Globus pallidus (tissue), 1 donor: Measurements from ENCODE around the gene NFATC2.
A peak's percentile ranks its signal among the peaks of the same experiment; 100 is the strongest.

Experiments used
- DNase-seq: peaks from one replicate; pipeline ENCODE4 v3.0.0-alpha.2; 2015; ENCODE audit warnings: low spot score

NFATC2 gene

DNA sequence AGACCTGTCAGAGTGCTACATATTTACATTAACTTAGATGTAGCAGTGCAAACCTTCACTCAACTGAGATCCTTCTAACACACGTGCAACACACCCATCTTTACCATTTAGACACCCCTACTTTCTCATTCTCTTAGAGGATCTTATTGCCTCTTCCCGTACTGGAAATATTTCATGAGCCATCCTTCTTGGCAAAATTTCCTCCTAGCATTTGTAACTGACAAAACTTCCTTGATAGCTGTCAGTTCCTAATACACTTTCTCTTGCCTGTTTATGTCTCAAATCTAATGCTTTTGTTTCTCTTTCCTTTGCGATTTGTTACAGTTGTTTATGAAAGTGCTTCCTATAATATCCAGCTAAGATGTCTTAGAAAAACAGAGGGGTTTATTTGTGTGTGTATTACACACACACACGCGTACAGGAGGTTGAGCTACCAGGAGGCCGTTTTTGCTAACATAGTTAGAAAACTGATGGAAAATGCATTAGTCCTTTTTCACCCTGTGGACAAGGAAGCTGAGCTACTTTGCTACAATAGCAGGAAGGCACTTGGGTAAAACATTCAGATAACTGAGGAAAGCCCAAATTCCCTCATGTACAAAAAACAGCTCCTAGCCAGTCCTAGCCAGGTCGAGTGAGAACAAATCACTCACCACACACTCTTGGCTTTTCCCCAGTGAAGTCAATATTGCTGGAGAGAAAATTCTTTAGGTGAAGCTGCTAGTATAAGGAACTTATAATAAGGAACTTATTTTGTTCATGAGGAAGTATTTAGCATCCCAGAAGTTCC is 153.6 kb downstream of the NFATC2 start:
- no peak for DNase-seq

DNA sequence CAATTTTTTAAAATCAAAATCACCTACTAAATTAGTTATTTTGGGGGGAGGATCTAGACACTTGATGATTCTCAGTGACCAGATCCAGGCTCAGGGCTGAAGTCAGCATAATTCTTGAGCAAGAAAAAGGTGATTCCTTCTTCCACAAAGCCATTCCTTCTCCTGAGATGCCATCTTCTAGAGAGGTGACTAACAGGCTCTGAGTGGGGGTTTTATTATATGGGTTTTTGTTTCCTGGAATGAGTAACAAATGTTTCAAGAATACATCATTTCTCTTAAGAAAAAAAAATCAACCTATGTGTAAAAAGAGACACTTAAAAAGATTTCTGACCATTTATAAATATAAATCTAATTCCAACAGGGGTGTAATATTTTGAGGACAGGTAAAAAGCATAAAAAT is 154.3 kb downstream of the NFATC2 start:
- no peak for DNase-seq

DNA sequence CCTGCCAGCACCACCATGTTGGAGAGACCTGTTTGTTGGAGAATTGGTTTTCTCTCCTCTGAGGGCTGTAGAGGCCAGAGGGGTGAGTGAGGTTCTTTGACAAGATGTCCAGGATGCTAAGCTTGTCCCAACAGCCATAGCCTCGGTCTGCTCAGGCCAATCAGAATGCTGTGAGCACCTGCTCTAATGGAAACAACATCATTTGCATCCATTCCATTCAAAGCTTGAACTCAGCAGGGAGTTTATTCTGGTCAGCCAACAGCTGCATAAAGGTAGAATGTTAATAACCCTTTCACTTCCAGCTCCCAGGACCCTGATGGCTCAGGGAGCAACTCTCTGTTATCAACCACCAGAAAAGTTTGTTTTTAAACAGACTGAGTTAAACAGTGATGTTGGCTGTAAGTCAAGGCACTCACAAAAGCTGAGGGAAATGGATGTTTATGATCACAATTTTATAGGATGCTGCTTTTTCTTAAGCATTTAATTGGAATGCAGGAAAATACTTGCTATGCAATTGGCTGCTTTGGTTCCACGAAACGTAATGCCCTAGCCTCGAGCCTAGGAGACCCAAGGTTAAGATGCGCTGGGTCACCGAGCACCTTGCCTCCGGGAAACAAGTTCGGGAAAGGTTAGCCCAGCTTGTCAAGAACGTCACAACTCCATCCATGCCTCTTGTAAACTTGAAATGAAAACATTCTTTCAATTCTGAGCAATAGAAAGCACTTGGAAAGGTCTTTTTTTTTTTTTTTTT is 155.2 kb downstream of the NFATC2 start:
- no peak for DNase-seq

DNA sequence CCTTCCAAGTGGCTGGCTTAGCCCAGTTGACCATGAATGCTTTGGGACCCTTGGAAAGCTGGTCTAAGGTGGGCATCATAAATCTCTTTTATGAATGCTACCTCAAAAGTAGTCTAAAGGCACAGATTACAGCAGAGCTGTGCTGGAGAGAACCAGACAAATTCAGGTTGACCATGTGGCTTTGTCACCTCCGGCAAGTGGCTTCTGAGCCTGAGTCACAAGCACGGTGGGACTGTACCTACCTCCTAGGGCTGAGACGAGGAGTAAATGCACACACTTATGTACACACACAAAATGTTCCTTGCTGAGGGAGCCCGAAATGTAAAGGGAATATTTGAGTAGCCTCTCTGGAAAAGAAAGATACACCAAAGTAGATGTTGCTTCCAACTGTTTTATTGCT is 155.9 kb downstream of the NFATC2 start:
- no peak for DNase-seq

DNA sequence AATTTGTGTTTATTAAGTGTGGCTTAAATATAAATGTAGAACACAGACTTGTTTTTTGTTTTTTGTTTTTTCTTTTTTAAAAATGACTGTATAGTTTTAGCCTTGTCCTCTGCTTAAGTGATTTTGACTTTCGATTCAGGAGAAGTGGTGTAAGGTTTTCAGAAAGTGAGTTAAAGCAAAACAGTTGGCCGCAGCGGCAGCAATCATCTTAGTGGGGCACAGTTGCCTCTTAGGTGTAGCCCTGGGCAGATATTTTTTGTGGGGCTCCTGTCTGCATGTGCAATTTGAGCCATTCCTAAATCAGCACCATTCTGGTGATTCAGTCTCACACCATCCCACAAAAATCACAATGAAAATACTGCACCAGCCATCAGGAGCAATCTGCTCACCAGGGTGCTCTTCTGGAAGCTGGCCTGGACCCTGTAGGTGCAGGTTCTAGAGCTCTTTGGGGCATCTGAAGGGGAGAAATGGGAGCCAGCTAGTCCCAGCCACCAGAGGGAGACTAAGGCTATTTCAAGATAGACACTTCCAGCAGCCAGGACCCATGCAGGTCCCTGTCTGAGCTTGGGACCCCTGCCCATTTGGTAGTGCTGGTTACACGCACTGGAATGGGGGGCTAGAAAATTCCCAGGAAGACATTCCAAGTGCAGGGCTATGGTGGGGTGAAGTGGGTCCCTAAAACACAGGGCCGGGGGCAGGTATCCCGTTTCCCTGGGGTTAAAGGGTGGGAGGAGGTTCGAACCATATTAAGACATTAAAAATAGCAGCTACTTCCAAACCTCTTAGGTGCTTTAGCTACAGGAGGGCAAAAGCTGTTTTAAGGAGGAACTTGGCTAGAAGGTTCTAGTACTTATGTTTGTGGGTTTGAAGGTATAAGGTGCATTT is 156.6 kb downstream of the NFATC2 start:
- DNase-seq: no peak

DNA sequence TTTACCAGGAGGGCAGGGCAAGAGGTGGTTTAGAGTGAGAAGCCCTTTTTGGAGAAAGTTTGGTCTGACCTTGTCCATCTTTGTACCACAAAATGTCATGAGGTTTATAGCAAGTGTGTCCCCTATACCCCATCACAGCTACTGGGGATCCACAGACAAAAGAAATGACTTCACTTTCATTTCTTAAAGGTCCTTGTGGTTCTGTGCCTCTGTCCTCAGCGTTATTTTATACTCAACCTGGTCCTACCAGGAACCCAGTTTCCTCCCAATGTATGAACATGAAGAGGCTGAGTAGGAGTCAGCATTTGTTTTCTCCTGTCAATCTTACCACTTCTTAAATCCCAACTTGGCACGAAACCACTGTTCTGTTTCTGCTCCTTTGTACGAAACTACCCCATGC is 157.6 kb downstream of the NFATC2 start:
- no peak for DNase-seq

DNA sequence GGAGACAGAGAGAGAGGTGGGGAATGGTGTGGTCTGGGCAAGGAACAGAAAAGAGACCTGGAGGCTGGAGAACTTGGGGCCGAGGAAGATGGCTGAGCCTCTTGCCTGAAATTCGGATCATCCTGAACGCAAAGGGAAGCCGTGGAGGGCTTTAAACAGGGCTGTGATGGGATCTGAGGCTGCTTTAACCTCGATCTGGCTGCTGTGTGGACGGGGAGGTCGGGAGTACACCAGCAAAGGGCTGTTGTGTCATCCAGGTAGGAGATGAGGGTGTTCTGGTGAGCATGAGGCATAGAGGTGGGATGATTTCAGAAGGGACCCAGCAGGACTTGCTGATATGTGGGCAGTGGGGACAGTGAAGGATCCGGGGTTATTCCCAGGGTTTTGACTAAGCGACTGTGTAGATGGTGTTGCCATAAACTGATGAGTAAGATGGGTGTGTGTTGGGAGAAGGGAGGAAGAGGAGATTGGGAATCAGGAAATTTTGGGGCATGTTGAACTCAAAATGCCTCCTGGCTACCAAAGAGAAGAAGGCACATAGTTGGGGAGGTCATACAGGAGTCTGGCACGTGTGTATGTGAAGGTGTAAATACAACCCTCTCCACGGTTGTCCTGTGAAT is 158.5 kb downstream of the NFATC2 start:
- DNase-seq: no peak

DNA sequence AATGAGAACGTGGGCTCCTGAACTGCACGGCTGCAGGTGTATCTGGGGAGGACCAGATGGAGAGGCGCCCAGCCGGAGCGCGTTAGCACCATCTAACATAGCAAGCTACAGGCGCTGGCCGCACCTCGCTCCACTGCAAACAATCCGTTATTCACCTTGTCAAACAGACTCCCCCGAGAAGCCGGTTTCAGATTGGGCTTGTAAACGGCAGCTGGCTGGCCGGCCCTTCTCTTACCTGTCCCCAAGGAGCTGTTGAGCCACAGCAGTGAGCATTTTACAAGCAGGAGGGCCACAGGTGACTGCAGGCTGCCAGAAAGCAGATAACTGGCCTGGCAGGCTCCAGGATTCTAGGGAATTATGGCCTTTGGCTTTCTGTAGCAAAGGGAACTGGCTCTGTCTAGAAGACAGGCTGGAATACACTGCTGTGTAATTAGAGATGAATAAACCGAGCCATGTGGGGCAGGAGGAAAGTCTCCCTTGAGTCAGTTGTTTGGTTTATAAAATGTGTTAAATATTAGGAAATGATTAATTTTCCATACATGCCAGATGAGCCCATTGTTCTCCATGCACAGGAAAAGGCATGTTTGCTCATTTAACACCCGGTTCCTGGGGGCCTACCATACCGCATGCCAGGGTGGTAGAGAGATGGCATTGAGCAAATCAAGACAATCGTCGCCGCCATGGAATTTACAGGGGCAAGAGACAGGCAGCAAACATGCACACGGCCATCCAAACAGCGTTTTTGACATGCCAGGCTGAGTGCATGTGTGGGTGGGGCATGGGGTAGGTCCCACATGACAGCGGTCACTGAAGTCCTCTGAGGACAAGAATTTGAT is 159.3 kb downstream of the NFATC2 start:
- DNase-seq: no peak

DNA sequence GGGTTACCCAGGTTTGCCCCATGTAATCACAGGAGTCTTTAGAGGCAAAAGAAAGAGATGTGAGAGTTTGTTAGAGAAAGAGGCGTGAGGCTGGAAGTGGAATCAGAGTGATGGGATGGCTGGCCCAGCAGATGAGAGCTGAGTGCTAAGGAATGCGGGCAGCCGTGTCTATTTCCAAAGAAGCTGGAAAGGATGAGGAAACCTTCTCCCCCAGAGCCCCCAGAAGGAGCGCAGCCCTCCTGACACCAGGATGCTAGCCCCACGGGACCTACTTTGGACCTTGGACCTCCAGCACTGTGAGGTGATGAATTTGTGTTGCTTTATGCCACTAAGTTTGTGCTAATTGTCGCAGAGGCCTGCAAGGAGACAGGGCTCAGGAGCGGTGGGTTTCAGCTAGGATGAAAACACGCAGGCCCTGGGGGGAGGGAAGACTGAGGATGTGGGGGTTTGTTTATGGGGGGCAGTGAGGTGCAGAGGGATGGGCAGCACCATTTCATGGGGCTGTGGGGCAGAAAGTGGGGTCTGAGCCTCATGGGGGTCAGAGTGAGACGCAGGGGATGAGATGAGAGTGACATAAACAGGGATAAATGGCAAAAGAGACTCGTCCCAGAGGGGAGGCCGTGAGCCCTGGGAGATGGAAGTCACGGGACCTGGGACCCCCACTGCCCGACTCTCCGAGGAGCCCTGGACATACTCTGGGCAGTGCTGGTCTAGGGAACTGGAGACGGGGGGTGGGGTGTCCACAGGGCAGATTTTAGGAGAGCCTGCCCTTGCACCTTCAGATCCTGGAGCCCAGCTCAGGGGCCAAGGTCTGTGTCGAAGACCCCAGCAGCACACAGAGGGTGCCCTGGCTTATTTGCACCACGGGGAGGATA is 160.2 kb downstream of the NFATC2 start:
- DNase-seq: no peak

DNA sequence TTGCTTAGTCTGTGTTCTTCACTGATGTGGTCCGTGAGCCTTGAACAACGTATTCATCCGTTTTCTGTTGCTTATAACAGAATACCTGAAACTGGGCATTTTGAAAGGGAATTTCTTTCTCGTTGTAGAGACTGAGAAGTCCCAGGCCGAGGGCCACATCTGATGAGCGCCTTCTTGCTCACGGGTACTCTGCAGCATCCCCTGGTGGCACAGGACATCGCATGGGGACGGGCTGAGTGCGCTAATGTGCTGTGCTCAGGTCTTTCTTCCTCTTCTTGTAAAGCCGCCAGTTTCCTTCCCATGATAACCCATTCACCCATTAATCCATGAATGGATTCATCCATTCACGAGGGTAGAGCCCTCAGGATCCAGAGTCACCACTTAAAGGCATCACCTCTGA is 161.0 kb downstream of the NFATC2 start:
- no peak for DNase-seq

DNA sequence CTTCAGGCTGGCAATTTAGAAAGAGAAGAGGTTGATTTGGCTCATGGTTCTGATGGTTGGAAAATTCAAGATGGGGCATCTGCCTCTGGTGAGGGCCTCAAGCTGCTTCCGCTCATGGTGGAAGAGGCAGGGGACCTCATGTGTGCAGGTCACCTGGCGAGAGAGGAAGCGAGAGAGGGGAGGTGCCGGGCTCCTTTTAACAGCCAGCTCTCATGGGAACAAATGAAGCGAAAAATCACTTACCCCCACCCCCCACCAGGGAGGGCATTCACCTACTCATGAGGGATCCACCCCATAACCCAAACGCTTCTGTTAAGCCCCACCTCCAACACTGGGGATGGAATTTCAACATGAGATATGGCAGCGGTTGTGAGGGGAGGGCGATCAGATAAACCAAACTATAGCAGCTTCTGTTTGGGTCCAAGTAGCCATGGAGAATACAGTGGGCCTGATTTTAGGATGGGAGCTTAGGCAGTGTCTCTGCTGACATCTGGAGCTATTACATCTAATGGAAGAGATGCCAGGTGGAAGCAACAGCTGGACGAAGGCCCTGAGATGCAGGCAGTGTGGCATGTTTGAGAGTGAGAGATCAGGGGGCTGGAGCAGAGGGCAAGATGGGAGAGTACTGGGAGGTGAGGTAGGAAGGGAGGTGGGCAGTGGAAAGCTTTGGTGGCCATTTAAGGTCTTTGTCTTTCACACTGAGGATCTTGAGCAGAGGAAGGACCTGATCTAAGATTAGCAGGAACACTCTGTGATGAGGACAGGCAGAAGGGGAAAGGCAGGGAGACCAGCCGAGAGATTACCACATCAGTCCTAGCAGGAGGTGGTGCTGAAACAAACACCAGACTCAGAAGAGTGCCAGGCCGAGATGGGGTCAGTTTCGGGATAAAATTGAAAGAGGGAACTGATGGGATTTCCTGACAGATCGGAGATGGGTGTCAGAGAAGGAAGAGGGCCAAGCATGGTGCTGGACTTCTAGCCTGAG is 161.8 kb downstream of the NFATC2 start:
- DNase-seq: no peak

DNA sequence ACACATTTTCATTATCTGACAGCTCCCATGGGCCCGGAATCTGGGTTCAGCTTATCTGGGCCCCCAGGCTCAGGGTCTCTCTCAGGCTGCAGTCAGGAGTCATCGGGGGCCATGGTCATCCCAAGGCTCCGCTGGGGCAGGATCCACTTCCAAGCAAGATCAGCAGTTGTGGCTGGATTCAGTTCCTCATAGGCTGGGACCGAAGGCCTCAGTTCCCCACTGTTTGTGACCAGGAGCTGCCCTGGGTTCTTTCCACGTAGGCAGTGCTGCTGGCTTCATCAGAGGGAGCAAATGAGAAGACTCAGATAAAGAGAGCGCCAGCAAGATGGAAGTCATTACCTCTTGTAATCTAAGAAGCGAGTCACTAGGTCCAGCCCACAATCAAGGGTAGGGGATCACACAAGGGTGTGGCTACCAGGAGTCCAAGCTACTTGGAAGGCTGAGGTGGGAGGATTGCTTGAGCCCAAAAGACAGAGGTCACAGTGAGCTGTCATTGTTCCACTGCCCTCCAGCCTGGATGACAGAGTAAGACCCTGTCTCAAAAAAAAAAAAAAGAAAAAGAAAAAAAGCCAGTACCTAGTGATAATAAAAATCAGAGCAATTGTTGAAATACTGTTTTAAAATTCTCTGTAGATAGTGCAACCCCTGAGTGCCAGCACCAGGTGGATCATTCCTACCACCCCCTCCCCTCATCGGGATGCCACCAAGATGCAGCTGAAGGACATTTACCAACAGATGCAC is 162.7 kb downstream of the NFATC2 start:
- no peak for DNase-seq

DNA sequence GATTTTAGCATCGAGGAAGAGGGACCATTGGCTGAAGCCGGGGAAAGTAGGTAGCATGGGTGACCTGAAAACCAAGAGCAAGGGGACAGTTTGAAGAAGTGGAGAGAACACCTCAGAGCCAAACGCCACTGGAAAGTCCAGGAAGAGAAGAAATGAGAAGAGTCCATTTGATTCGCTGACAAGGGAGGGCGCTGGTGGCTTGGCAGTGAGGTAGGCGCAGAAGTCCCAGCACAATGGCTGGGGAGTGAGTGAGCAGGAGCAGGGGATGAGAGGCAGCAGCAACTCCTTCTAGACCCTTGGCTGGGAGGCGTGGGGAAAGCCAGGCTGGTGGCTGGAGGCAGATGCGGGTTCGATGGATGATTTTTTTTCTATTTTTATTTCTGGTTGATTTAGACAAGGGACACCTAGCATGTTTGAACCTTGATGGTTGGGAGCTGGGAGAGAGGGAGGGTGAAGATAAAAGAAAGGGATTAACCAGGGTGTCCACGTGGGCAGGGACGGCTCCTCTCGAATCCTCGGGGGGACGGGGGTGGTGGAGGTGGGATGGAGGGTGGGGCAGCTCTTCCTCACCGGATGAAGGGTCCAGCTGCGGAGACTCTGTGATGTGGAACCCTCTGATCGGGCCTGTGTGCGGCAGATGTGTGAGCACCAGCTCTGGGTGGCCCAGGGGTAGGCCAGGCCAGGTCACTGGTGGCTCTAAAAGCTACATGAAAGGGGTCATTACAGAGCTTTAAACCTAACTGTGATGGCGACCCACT is 164.2 kb downstream of the NFATC2 start:
- no peak for DNase-seq

DNA sequence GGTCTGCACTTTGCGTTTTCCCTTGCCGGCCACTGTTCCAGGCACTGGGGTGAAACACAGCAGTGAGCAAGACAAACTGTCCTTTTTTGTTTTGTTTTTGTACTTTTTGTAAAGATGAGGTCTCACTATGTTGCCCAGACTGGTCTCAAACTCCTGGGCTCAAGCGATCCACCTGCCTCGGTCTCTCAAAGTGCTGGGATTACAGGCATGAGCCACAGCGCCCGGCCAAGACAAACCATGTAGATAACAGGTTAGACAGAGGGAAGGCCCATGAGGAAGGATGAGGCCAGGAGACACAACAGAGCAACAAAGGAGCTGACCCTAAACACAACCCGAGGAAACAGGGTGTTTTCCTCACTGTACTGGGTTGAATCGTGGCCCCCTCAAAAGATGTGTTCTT is 165.4 kb downstream of the NFATC2 start:
- no peak for DNase-seq

DNA sequence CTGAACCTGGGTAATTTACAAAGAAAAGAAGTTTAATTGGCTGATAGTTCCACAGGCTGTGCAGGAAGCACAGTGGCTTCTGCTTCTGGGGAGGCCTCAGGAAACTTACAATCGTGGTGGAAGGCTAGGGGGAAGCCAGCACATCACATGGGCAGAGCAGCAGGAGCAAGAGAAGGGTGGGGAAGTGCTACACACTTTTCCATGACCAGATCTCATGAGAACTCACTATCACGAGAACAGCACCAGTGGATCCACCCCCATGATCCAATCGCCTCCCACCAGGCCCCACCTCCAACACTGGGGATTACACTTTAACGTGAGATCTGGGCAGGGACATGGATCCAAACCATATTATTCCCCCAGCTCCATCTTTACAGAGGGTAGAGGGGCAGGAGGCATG is 166.4 kb downstream of the NFATC2 start:
- peak; percentile 19 for DNase-seq

DNA sequence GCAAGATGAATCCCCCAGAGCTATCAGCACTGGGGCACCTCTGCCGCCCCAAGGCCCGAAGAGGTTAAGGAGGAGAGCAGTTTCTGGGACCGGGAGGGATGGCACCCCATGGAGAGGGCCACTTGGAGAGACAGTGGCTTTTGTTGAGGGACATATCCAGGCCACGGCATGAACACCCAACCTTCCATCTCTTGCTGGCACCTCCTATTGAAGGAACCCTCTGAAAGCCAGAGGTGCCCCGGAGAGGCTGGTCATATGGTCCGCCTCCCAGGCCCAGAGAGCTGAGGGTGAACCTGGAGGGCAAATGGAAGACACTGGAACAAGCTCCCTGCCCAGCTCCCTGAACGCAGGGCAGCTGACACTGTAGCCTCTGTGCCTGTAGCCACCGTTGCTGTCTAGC is 167.0 kb downstream of the NFATC2 start:
- DNase-seq: no peak

DNA sequence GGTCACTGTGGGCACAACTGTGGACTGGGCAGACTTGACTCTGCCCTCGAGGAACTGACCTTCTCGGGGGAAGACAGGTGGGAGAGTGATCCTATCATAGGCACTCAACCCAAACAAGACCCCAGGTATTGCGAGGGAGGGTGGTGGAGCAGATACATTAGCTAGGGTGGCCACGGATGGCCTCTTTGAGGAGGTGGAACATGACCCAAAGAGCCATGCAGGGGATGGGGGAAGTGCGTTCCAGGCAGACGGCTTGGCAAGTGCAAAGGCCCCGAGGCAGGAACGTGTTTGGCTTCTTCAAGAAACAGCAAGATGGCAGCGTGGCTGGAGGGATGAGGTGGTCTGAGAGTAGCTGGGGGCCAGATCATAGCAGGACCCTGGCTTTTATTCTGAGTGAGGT is 167.6 kb downstream of the NFATC2 start:
- DNase-seq: no peak

DNA sequence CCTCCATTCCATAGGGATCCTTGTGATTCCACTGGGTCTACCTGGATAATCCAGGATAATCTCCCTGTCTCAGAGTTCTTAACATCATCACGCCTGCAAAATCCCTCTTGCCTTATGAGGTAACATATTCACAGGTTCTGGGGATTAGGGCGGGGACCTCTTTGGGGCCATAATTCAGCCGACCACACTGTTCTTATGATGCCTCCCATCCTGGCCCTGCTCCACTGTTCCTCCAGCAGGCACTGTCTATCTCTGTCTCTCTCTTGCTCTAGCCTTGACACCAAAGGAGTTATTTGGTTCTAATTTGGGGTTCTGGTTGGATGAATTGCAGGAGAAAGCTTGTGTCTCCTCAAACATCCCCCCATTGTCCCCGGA is 168.1 kb downstream of the NFATC2 start:
- DNase-seq: no peak
